Esophagus muscularis mucosa (tissue), 3 donors: ENCODE data around the gene TGM6.

Experiments
- CTCF ChIP-seq, 3 experiments: fragments of 200-600 bp in 2 of 3; fragments of 450-650 bp in 1 of 3; sonication (generic) in 2 of 3; IDR thresholded peaks; one replicate each; pipeline ENCODE4 v1.5.1; 2017 to 2019; ENCODE audit warnings: antibody characterized with exemption in 3 of 3, mild to moderate bottlenecking in 2 of 3, moderate library complexity in 1 of 3
- POLR2A ChIP-seq: fragments of 450-650 bp; IDR thresholded peaks from one replicate; pipeline ENCODE4 v1.6.1; 2017; ENCODE audit warnings: antibody characterized with exemption, moderate library complexity, mild to moderate bottlenecking, low read depth
- POLR2AphosphoS5 ChIP-seq, 2 donors: sonication (generic); formaldehyde crosslinking; IDR thresholded peaks; one replicate each; pipeline ENCODE4 v1.6.1; 2017; ENCODE audit warnings: antibody characterized with exemption in 2 of 2

- TF ChIP-seq POLR2A (no peak), CTCF (IDR thresholded peaks at IDR 0.05) (peak in 1 of 3 experiments; percentile 14), POLR2AphosphoS5 (IDR thresholded peaks at IDR 0.05) (no peak)
Measured at GRCh38 chr20:2387180-2387577, 6.5 kb downstream of the TGM6 start.
